GM21825 (cell line): ENCODE data around the gene NME9.
"Not testable (repeated sequence)": the region's sequence is repeated elsewhere in the genome, so short reads cannot be mapped to it uniquely, and the experiment has no call there.

Source experiments
- ATAC-seq: cut with Tn5 transposase; IDR thresholded peaks from one replicate; pipeline ENCODE4 v1.9.1; 2021; ENCODE audit warnings: mild to moderate bottlenecking, moderate library complexity; ENCODE audit not compliant: unreplicated experiment

The NME9 gene

GRCh38 chr3:138329127-138329983, at the start of gene NME9:
Gene NME9, minus strand, starts transcription at chr3:138329851. Its CDS starts 516 bp downstream, at chr3:138329335.
- peak; percentile 74 for ATAC-seq

GRCh38 chr3:138378990-138379389, 49.3 kb upstream of the NME9 start:
- ATAC-seq, result no peak

- ATAC-seq, result no peak
Observed at GRCh38 chr3:138378331-138378730, 48.7 kb upstream of the NME9 start.

- no peak for ATAC-seq
Observed at GRCh38 chr3:138377804-138378203, 48.2 kb upstream of the NME9 start.

GRCh38 chr3:138377212-138377611, 47.6 kb upstream of the NME9 start:
- ATAC-seq, result not testable (repeated sequence)

GRCh38 chr3:138376663-138377062, 47.0 kb upstream of the NME9 start:
- ATAC-seq, result no peak

- no peak for ATAC-seq
Observed at GRCh38 chr3:138375447-138375846, 45.8 kb upstream of the NME9 start.

GRCh38 chr3:138374573-138375134, 45.0 kb upstream of the NME9 start:
- no peak for ATAC-seq

- no peak for ATAC-seq
Observed at GRCh38 chr3:138373736-138374094, 44.1 kb upstream of the NME9 start.

GRCh38 chr3:138373087-138373735, 43.6 kb upstream of the NME9 start:
- ATAC-seq, result no peak

GRCh38 chr3:138371070-138371965, 41.7 kb upstream of the NME9 start:
- peak; percentile 99 for ATAC-seq

GRCh38 chr3:138370321-138370720, 40.7 kb upstream of the NME9 start:
- no peak for ATAC-seq

GRCh38 chr3:138369151-138369900, 39.7 kb upstream of the NME9 start:
- ATAC-seq, result no peak

- ATAC-seq, result no peak
Observed at GRCh38 chr3:138367911-138368310, 38.3 kb upstream of the NME9 start.

- ATAC-seq, result no peak
Observed at GRCh38 chr3:138367326-138367850, 37.7 kb upstream of the NME9 start.

- ATAC-seq, result no peak
Observed at GRCh38 chr3:138366006-138366759, 36.5 kb upstream of the NME9 start.

GRCh38 chr3:138365253-138365555, 35.6 kb upstream of the NME9 start:
- ATAC-seq, result no peak

GRCh38 chr3:138364356-138365252, 35.0 kb upstream of the NME9 start:
- no peak for ATAC-seq
